HCT116 (cell line): ENCODE data around the gene BRINP3. TPM values are rescaled to one million over a fixed set of nuclear protein-coding genes. Genes with fewer than 3 reads are reported as not detected.

ENCODE experiments used
- ATAC-seq: fragments of 200-7000 bp; cut with Tn5 transposase; 2 replicates; pipeline ENCODE4 v1.9.1; 2020; ENCODE audit warnings: mild to moderate bottlenecking, moderate library complexity
- BruUV-seq: library from RNA; stranded (reverse); fragments of 400-500 nt; replicated peaks from 2 replicates; lab custom pipeline; 2021; lab: Mats Ljungman, UMichigan
- CTCF ChIA-PET: fragments of 300-600 bp; sonication (Branson Sonifier 250); formaldehyde crosslinking; loops from one replicate; lab custom pipeline; 2021; ENCODE audit warnings: antibody characterized with exemption; lab: Charles Lee
- POLR2A ChIA-PET: fragments of 300-600, 350-600 bp; sonication (Branson Sonifier 250); formaldehyde crosslinking; loops from one replicate; lab custom pipeline; 2021; ENCODE audit warnings: antibody characterized with exemption; lab: Charles Lee
- RAD21 ChIA-PET, 2 experiments: fragments of 300-600 bp; sonication (Branson Sonifier 250); formaldehyde crosslinking; loops; one replicate each; lab custom pipeline; 2023; ENCODE audit warnings: low total read pairs in 2 of 2; ENCODE audit not compliant: uncharacterized antibody in 2 of 2, unreplicated experiment in 2 of 2, low non-redundant PET in 1 of 2; lab: Charles Lee
- DNase-seq: peaks from one replicate; pipeline ENCODE4 v3.0.0-alpha.2; 2010; ENCODE audit warnings: low read depth, low spot score
- H2AFZ ChIP-seq: fragments of 200-600 bp; shearing (Covaris generic), sonication (generic); 2 replicates; pipeline ENCODE4 v1.6.1; 2017; ENCODE audit warnings: low read depth, mixed run types, mixed read lengths, antibody characterized with exemption, low read length; ENCODE audit not compliant: poor library complexity, severe bottlenecking
- H3K27ac ChIP-seq: 2 replicates; pipeline ENCODE4 v1.5.1; 2012; ENCODE audit warnings: low read depth, low read length
- H3K27me3 ChIP-seq: fragments of 200-600 bp; sonication (generic); 2 replicates; pipeline ENCODE4 v1.6.1; 2016; ENCODE audit warnings: mixed run types, low read length, mixed read lengths; ENCODE audit not compliant: insufficient read depth
- H3K36me3 ChIP-seq, 2 experiments: fragments of 200-500 bp in 1 of 2; fragments of 200-600 bp in 1 of 2; sonication (Bioruptor generic) in 1 of 2; sonication (generic) in 1 of 2; 2 replicates each; pipeline versions ENCODE4 v1.5.1 to v1.6.1; 2014 to 2016; ENCODE audit warnings: low read length in 2 of 2, inconsistent platforms in 1 of 2, mixed read lengths in 1 of 2, mixed run types in 1 of 2; ENCODE audit not compliant: insufficient read depth in 2 of 2, control insufficient read depth in 1 of 2
- H3K4me1 ChIP-seq, 2 experiments: fragments of 200-600 bp in 1 of 2; sonication (generic) in 1 of 2; 2 replicates each; pipeline versions ENCODE4 v1.5.1 to v1.6.1; 2012 to 2017; ENCODE audit warnings: low read length in 2 of 2, inconsistent platforms in 1 of 2, mild to moderate bottlenecking in 1 of 2, mixed read lengths in 1 of 2, mixed run types in 1 of 2, moderate library complexity in 1 of 2; ENCODE audit not compliant: insufficient read depth in 2 of 2, control insufficient read depth in 1 of 2
- H3K4me2 ChIP-seq: fragments of 200-600 bp; sonication (generic); 2 replicates; pipeline ENCODE4 v1.6.1; 2017; ENCODE audit warnings: mixed run types, low read length, mixed read lengths
- H3K4me3 ChIP-seq, 2 experiments: fragments of 200-600 bp in 1 of 2; sonication (generic) in 1 of 2; replicated peaks in 1 of 2; 2 replicates each; pipeline ENCODE4 v1.5.1; 2011 to 2016; ENCODE audit warnings: low read length in 2 of 2, control low read depth in 1 of 2, low read depth in 1 of 2, mild to moderate bottlenecking in 1 of 2, mixed read lengths in 1 of 2, mixed run types in 1 of 2
- H3K79me2 ChIP-seq: fragments of 200-600 bp; sonication (generic); 2 replicates; pipeline ENCODE4 v1.6.1; 2017; ENCODE audit warnings: mild to moderate bottlenecking, mixed run types, low read length, moderate library complexity, mixed read lengths; ENCODE audit not compliant: insufficient read depth
- H3K9ac ChIP-seq: fragments of 200-600 bp; sonication (generic); 2 replicates; pipeline ENCODE4 v1.6.1; 2016; ENCODE audit warnings: low read length, mixed read lengths
- H3K9me2 ChIP-seq: fragments of 200-600 bp; sonication (generic), shearing (Covaris generic); 2 replicates; pipeline ENCODE4 v1.6.1; 2017; ENCODE audit warnings: mixed run types, mild to moderate bottlenecking, moderate library complexity; ENCODE audit not compliant: insufficient read depth
- H3K9me3 ChIP-seq, 2 experiments: fragments of 200-500 bp in 1 of 2; fragments of 200-600 bp in 1 of 2; sonication (Bioruptor generic) in 1 of 2; sonication (generic) in 1 of 2; 2 replicates each; pipeline ENCODE4 v1.6.1; 2014 to 2017; ENCODE audit warnings: low read length in 2 of 2, mixed read lengths in 2 of 2, inconsistent platforms in 1 of 2, low read depth in 1 of 2, mild to moderate bottlenecking in 1 of 2, mixed run types in 1 of 2, moderate library complexity in 1 of 2; ENCODE audit not compliant: control insufficient read depth in 1 of 2, insufficient read depth in 1 of 2
- H4K20me1 ChIP-seq: fragments of 200-600 bp; sonication (generic), shearing (Covaris generic); 2 replicates; pipeline ENCODE4 v1.6.1; 2017; ENCODE audit warnings: mixed run types, mild to moderate bottlenecking, moderate library complexity; ENCODE audit not compliant: insufficient read depth
- CBX3 ChIP-seq: IDR thresholded peaks from 2 replicates; pipeline ENCODE4 v1.6.1; 2012; ENCODE audit warnings: low read depth
- ELF1 ChIP-seq: IDR thresholded peaks from 2 replicates; pipeline ENCODE4 v1.6.1; 2012; ENCODE audit warnings: low read depth, borderline replicate concordance
- EZH2 ChIP-seq: fragments of 200-600 bp; sonication (generic); IDR thresholded peaks from 2 replicates; pipeline ENCODE4 v1.6.1; 2017; ENCODE audit warnings: antibody characterized with exemption, mixed run types
- EZH2phosphoT487 ChIP-seq: fragments of 200-600 bp; IDR thresholded peaks from 2 replicates; pipeline ENCODE4 v1.6.1; 2018; ENCODE audit warnings: antibody characterized with exemption, borderline replicate concordance
- FOSL1 ChIP-seq: IDR thresholded peaks from 2 replicates; pipeline ENCODE4 v1.6.1; 2012; ENCODE audit warnings: low read depth
- JUND ChIP-seq: IDR thresholded peaks from 2 replicates; pipeline ENCODE4 v1.6.1; 2012
- POLR2A ChIP-seq: IDR thresholded peaks from 2 replicates; pipeline ENCODE4 v1.7.0; 2011; ENCODE audit warnings: borderline replicate concordance; ENCODE audit not compliant: insufficient read depth, insufficient read length; ENCODE audit errors: extremely low read depth
- POLR2AphosphoS5 ChIP-seq: IDR thresholded peaks from 2 replicates; pipeline ENCODE4 v1.6.1; 2011; ENCODE audit warnings: mild to moderate bottlenecking, low read depth, low read length, moderate library complexity
- RAD21 ChIP-seq: IDR thresholded peaks from 2 replicates; pipeline ENCODE4 v1.6.1; 2012; ENCODE audit warnings: low read depth, mild to moderate bottlenecking
- SIN3A ChIP-seq: IDR thresholded peaks from 2 replicates; pipeline ENCODE4 v1.6.1; 2012; ENCODE audit warnings: low read depth
- SRF ChIP-seq: IDR thresholded peaks from 2 replicates; pipeline ENCODE4 v1.6.1; 2012; ENCODE audit warnings: low read depth
- YY1 ChIP-seq: IDR thresholded peaks from 2 replicates; pipeline ENCODE4 v1.6.1; 2011; ENCODE audit warnings: low read length, low read depth, moderate library complexity, mild to moderate bottlenecking; ENCODE audit not compliant: insufficient replicate concordance; ENCODE audit errors: extremely low read depth
- ZNF274 ChIP-seq: fragments of 200-500 bp; sonication (Bioruptor generic); IDR thresholded peaks from 2 replicates; pipeline ENCODE4 v1.6.1; 2014; ENCODE audit warnings: mild to moderate bottlenecking, low read depth, low read length, inconsistent platforms
- intact Hi-C: fragments of 100-400 bp; cut with micrococcal nuclease; formaldehyde crosslinking; loops from 2 replicates; pipeline ENCODE4 v1.10.0; 2022
- total RNA-seq: library from RNA; stranded (reverse); gene quantifications from one replicate; pipeline ENCODE4 v1.2.1, GENCODE V29; 2021; ENCODE audit not compliant: unreplicated experiment
- TF ChIP-seq, protein P1 (sequence below), 3 experiments: fragments of 200-600 bp in 1 of 3; sonication (generic) in 1 of 3; IDR thresholded peaks in 2 of 3; conservative IDR thresholded peaks in 1 of 3; 2 replicates each; pipeline ENCODE4 v1.5.1; 2012 to 2017; ENCODE audit warnings: low read depth in 2 of 3, low read length in 2 of 3, antibody characterized with exemption in 1 of 3, borderline replicate concordance in 1 of 3, control low read depth in 1 of 3, mild to moderate bottlenecking in 1 of 3, mixed read lengths in 1 of 3, mixed run types in 1 of 3, moderate library complexity in 1 of 3; ENCODE audit not compliant: insufficient read depth in 1 of 3
- TF ChIP-seq, protein P2 (sequence below): IDR thresholded peaks from 2 replicates; pipeline ENCODE4 v1.6.1; 2012
- TF ChIP-seq, protein P3 (sequence below): IDR thresholded peaks from 2 replicates; pipeline ENCODE4 v1.6.1; 2012

The BRINP3 gene
- total RNA-seq, 1 experiment from 2014 or later, result not detected

DNA sequence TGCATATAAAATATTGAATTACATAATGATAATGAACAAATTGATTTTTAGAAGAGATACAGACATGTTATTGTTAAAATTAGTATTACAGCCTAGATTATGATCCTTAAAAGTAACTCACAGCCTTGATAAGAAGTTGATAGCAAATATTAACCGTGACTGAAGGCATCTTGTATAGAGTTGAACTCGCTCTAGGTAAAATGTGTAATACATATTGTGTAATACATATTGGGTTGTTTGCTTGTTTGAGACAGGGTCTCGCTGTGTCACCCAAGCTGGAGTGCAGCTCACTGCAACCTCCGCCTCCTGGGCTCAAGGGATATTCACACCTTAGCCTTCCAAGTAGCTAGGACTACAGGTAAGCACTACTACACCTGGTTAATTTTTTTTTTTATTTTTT, 269.9 kb downstream of the BRINP3 start:
- CTCF ChIA-PET, result no interaction called here
- RAD21 ChIA-PET, result no interaction called here
- BruUV-seq, result no TSS peak
- no peaks in the 10 kb centered on the region for H3K9me2 ChIP-seq
- H3K9ac ChIP-seq, result no peak overlapping the region
- no peaks in the 10 kb centered on the region for H3K4me1 ChIP-seq
- H3K79me2 ChIP-seq, result no peaks in the 10 kb centered on the region
- H3K4me2 ChIP-seq, result no peak overlapping the region
- no peak overlapping the region for H3K27ac ChIP-seq
- H3K27me3 ChIP-seq, result no peaks in the 10 kb centered on the region
- intact Hi-C loops, result no loop called here
- no peak for DNase-seq
- ATAC-seq, result no peak
- POLR2A ChIA-PET, result no interaction called here
- H2AFZ ChIP-seq, result no peak overlapping the region
- no peaks in the 10 kb centered on the region for H3K36me3 ChIP-seq
- TF ChIP-seq SIN3A, result no peak
- TF ChIP-seq, protein P1, sequence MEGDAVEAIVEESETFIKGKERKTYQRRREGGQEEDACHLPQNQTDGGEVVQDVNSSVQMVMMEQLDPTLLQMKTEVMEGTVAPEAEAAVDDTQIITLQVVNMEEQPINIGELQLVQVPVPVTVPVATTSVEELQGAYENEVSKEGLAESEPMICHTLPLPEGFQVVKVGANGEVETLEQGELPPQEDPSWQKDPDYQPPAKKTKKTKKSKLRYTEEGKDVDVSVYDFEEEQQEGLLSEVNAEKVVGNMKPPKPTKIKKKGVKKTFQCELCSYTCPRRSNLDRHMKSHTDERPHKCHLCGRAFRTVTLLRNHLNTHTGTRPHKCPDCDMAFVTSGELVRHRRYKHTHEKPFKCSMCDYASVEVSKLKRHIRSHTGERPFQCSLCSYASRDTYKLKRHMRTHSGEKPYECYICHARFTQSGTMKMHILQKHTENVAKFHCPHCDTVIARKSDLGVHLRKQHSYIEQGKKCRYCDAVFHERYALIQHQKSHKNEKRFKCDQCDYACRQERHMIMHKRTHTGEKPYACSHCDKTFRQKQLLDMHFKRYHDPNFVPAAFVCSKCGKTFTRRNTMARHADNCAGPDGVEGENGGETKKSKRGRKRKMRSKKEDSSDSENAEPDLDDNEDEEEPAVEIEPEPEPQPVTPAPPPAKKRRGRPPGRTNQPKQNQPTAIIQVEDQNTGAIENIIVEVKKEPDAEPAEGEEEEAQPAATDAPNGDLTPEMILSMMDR (IDR thresholded peaks at IDR 0.05 in 2 of 3, conservative IDR thresholded peaks at IDR 0.05 in 1 of 3; ENCODE audit: borderline replicate concordance in 1 of 3, insufficient read depth in 1 of 3, low read depth in 2 of 3, low read length in 2 of 3), result no peak
- no peak for TF ChIP-seq EZH2
- TF ChIP-seq, protein P2, sequence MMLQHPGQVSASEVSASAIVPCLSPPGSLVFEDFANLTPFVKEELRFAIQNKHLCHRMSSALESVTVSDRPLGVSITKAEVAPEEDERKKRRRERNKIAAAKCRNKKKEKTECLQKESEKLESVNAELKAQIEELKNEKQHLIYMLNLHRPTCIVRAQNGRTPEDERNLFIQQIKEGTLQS, result no peak
- TF ChIP-seq, protein P3, sequence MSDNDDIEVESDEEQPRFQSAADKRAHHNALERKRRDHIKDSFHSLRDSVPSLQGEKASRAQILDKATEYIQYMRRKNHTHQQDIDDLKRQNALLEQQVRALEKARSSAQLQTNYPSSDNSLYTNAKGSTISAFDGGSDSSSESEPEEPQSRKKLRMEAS, result no peak
- H3K4me3 ChIP-seq, result no peak overlapping the region
- no peaks in the 10 kb centered on the region for H3K9me3 ChIP-seq
- no peaks in the 10 kb centered on the region for H4K20me1 ChIP-seq

DNA sequence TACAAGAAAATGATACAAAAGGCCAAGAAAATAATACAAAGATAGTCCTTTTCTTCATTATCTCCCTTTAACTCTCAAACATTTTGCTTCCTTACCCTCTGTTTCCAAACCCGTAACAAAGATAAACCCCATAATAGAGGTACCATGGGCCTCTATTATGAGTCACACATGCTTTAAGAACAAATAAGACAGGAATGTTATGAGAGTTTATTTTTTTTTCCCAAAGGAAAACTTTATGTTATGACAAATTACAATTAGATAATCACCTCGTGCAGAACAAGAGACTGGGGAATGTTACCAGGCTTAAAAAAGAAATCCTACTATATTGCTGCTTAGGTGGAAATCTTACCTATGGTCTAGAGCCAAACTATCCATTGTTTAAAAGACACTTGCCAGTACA, 272.0 kb downstream of the BRINP3 start:
- ChIA-PET RAD21 (no interaction called here), POLR2A (no interaction called here), CTCF (no interaction called here)
- no peak overlapping the region for H3K4me2 ChIP-seq
- H2AFZ ChIP-seq, result no peak overlapping the region
- H3K27me3 ChIP-seq, result no peaks in the 10 kb centered on the region
- no TSS peak for BruUV-seq
- no peaks in the 10 kb centered on the region for H3K4me1 ChIP-seq
- no peak for ATAC-seq
- intact Hi-C loops, result no loop called here
- DNase-seq, result no peak
- no peaks in the 10 kb centered on the region for H3K79me2 ChIP-seq
- H3K9ac ChIP-seq, result no peak overlapping the region
- no peaks in the 10 kb centered on the region for H4K20me1 ChIP-seq
- H3K4me3 ChIP-seq, result no peak overlapping the region
- no peak overlapping the region for H3K27ac ChIP-seq
- no peaks in the 10 kb centered on the region for H3K9me3 ChIP-seq
- no peaks in the 10 kb centered on the region for H3K9me2 ChIP-seq
- no peaks in the 10 kb centered on the region for H3K36me3 ChIP-seq
- no peak for TF ChIP-seq YY1
- no peak for TF ChIP-seq FOSL1
- no peak for TF ChIP-seq JUND
- TF ChIP-seq POLR2AphosphoS5, result no peak
- TF ChIP-seq, protein P3, result no peak
- TF ChIP-seq SRF, result no peak
- TF ChIP-seq ELF1, result no peak
- TF ChIP-seq RAD21, result no peak
- TF ChIP-seq EZH2phosphoT487, result no peak
- TF ChIP-seq, protein P1 (IDR thresholded peaks at IDR 0.05 in 2 of 3, conservative IDR thresholded peaks at IDR 0.05 in 1 of 3; ENCODE audit: borderline replicate concordance in 1 of 3, insufficient read depth in 1 of 3, low read depth in 2 of 3, low read length in 2 of 3), result no peak
- no peak for TF ChIP-seq POLR2A
- no peak for TF ChIP-seq ZNF274
- TF ChIP-seq CBX3, result no peak
- TF ChIP-seq, protein P2, result no peak
